Ishikawa (cell line): Measurements from ENCODE around the gene HCN1.

Experiments
- CEBPB ChIP-seq: IDR thresholded peaks from 2 replicates; pipeline ENCODE4 v1.6.1; 2012
- EGR1 ChIP-seq: IDR thresholded peaks from 2 replicates; pipeline ENCODE4 v1.6.1; 2012
- EP300 ChIP-seq: IDR thresholded peaks from 2 replicates; pipeline ENCODE4 v1.6.1; 2012; ENCODE audit warnings: borderline replicate concordance
- NFIC ChIP-seq: IDR thresholded peaks from 2 replicates; pipeline ENCODE4 v1.6.1; 2012
- TAF1 ChIP-seq: IDR thresholded peaks from 2 replicates; pipeline ENCODE4 v1.6.1; 2012; ENCODE audit warnings: low read depth, mild to moderate bottlenecking
- TCF12 ChIP-seq: IDR thresholded peaks from 2 replicates; pipeline ENCODE4 v1.6.1; 2012; ENCODE audit warnings: low read depth
- TF ChIP-seq, protein P1 (sequence below): IDR thresholded peaks from 2 replicates; pipeline ENCODE4 v1.6.1; 2012; ENCODE audit warnings: low read depth, mild to moderate bottlenecking

DNA sequence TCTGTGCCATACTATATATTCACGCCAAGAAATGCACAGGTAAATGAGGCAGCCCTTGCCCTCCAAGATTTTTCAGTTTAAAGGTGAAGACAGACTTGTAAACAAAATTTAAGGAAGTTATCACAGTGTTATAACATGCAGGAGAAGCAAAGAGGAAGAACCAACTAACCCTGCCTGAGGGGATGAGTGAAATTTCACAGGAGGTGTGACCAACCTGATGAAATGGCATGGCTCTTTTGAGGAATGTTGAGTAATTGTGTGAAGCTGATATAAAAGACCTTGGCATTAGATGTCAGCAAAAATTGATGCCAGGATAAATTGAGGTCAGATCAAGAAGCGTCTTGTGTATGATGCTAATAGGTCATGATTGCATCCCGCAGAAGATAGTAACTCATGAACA lies 86.5 kb downstream of the HCN1 start:
- TF ChIP-seq EGR1 (no peak), EP300 (no peak), CEBPB (no peak), TCF12 (no peak), NFIC (no peak), TAF1 (no peak)
- TF ChIP-seq, protein P1, sequence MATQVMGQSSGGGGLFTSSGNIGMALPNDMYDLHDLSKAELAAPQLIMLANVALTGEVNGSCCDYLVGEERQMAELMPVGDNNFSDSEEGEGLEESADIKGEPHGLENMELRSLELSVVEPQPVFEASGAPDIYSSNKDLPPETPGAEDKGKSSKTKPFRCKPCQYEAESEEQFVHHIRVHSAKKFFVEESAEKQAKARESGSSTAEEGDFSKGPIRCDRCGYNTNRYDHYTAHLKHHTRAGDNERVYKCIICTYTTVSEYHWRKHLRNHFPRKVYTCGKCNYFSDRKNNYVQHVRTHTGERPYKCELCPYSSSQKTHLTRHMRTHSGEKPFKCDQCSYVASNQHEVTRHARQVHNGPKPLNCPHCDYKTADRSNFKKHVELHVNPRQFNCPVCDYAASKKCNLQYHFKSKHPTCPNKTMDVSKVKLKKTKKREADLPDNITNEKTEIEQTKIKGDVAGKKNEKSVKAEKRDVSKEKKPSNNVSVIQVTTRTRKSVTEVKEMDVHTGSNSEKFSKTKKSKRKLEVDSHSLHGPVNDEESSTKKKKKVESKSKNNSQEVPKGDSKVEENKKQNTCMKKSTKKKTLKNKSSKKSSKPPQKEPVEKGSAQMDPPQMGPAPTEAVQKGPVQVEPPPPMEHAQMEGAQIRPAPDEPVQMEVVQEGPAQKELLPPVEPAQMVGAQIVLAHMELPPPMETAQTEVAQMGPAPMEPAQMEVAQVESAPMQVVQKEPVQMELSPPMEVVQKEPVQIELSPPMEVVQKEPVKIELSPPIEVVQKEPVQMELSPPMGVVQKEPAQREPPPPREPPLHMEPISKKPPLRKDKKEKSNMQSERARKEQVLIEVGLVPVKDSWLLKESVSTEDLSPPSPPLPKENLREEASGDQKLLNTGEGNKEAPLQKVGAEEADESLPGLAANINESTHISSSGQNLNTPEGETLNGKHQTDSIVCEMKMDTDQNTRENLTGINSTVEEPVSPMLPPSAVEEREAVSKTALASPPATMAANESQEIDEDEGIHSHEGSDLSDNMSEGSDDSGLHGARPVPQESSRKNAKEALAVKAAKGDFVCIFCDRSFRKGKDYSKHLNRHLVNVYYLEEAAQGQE: no peak
